ENCODE results near the gene PRKAR1B.
A peak's percentile ranks its signal among the peaks of the same experiment; 100 is the strongest.
"Not testable (repeated sequence)": the region's sequence is repeated elsewhere in the genome, so short reads cannot be mapped to it uniquely, and the experiment has no call there.

The PRKAR1B gene

GRCh38 chr7:756231-756927 lies 29.3 kb upstream of the PRKAR1B start:
- H3K27ac ChIP-seq, result no peak overlapping the region
- TF ChIP-seq CTCF (conservative IDR thresholded peaks at IDR 0.05) (no peak), ZFX (IDR thresholded peaks at IDR 0.05) (no peak)

- no peak overlapping the region for H3K27ac ChIP-seq
- no peak for TF ChIP-seq CTCF (conservative IDR thresholded peaks at IDR 0.05)
- TF ChIP-seq ZFX (IDR thresholded peaks at IDR 0.05), result no peak
These were observed 28.3 kb upstream of the PRKAR1B start for GRCh38 chr7:755413-755805.

GRCh38 chr7:754531-755412 lies 27.7 kb upstream of the PRKAR1B start:
- no peak overlapping the region for H3K27ac ChIP-seq
- TF ChIP-seq CTCF (conservative IDR thresholded peaks at IDR 0.05) (no peak), ZFX (IDR thresholded peaks at IDR 0.05) (no peak)

- TF ChIP-seq CTCF (conservative IDR thresholded peaks at IDR 0.05) (no peak), ZFX (IDR thresholded peaks at IDR 0.05) (no peak)
- H3K27ac ChIP-seq, result no peak overlapping the region
These were observed 26.1 kb upstream of the PRKAR1B start for GRCh38 chr7:753190-753589.

- not testable (repeated sequence) for H3K27ac ChIP-seq
These were observed 25.2 kb upstream of the PRKAR1B start for GRCh38 chr7:752256-752655.

- no peak overlapping the region for H3K27ac ChIP-seq
- TF ChIP-seq CTCF (conservative IDR thresholded peaks at IDR 0.05) (no peak), ZFX (IDR thresholded peaks at IDR 0.05) (no peak)
These were observed 24.7 kb upstream of the PRKAR1B start for GRCh38 chr7:751826-752225.

GRCh38 chr7:750111-750905 lies 23.2 kb upstream of the PRKAR1B start:
- peak overlapping the region; percentile 49 for H3K27ac ChIP-seq
- no peak for TF ChIP-seq ZFX (IDR thresholded peaks at IDR 0.05)
- no peak for TF ChIP-seq CTCF (conservative IDR thresholded peaks at IDR 0.05)

Data from C4-2B (cell line).